GM13977 (cell line): ENCODE data around the gene SLC22A23.

Experiments used
- DNase-seq: peaks from one replicate; pipeline ENCODE4 v3.0.0; 2012; ENCODE audit warnings: low spot score
- CTCF ChIP-seq: IDR thresholded peaks from 2 replicates; pipeline ENCODE4 v1.5.1; 2012; ENCODE audit warnings: mild to moderate bottlenecking, control low read depth; ENCODE audit not compliant: insufficient read depth; ENCODE audit errors: extremely low read depth, missing control alignments
- in situ Hi-C: fragments of 300-500 bp; cut with MboI; formaldehyde crosslinking; loops from one replicate; pipeline ENCODE4 v1.12.0; 2022; ENCODE audit warnings: low sequenced_read_pairs, low pct_unique_long_range_greater_than_20kb, mixed read lengths, inconsistent platforms; ENCODE audit not compliant: unreplicated experiment

The SLC22A23 gene

GRCh38 chr6:3326184-3326971 is 130.5 kb downstream of the SLC22A23 start:
- TF ChIP-seq CTCF: no peak
- no peak for DNase-seq
- in situ Hi-C loops: no loop called here

GRCh38 chr6:3325210-3325609 is 131.6 kb downstream of the SLC22A23 start:
- DNase-seq: no peak
- in situ Hi-C loops: no loop called here
- no peak for TF ChIP-seq CTCF

- peak; percentile 85 for DNase-seq
- in situ Hi-C loops: no loop called here
- no peak for TF ChIP-seq CTCF
Observed at GRCh38 chr6:3324262-3324942, 132.4 kb downstream of the SLC22A23 start.

GRCh38 chr6:3323696-3324261 is 133.1 kb downstream of the SLC22A23 start:
- no peak for TF ChIP-seq CTCF
- in situ Hi-C loops: no loop called here
- no peak for DNase-seq

- in situ Hi-C loops: no loop called here
- TF ChIP-seq CTCF: no peak
Observed at GRCh38 chr6:3323148-3323547, 133.7 kb downstream of the SLC22A23 start.

GRCh38 chr6:3322366-3322890 is 134.4 kb downstream of the SLC22A23 start:
- no peak for DNase-seq
- in situ Hi-C loops: no loop called here
- TF ChIP-seq CTCF: no peak

More at GRCh38 chr6:3323148-3323547, 133.7 kb downstream of the SLC22A23 start:
- no peak for DNase-seq
